Measurements from ENCODE around the gene GOLM1.
"Not testable (repeated sequence)": the region's sequence is repeated elsewhere in the genome, so short reads cannot be mapped to it uniquely, and the experiment has no call there.

Gene GOLM1, protein sequence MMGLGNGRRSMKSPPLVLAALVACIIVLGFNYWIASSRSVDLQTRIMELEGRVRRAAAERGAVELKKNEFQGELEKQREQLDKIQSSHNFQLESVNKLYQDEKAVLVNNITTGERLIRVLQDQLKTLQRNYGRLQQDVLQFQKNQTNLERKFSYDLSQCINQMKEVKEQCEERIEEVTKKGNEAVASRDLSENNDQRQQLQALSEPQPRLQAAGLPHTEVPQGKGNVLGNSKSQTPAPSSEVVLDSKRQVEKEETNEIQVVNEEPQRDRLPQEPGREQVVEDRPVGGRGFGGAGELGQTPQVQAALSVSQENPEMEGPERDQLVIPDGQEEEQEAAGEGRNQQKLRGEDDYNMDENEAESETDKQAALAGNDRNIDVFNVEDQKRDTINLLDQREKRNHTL

DNA sequence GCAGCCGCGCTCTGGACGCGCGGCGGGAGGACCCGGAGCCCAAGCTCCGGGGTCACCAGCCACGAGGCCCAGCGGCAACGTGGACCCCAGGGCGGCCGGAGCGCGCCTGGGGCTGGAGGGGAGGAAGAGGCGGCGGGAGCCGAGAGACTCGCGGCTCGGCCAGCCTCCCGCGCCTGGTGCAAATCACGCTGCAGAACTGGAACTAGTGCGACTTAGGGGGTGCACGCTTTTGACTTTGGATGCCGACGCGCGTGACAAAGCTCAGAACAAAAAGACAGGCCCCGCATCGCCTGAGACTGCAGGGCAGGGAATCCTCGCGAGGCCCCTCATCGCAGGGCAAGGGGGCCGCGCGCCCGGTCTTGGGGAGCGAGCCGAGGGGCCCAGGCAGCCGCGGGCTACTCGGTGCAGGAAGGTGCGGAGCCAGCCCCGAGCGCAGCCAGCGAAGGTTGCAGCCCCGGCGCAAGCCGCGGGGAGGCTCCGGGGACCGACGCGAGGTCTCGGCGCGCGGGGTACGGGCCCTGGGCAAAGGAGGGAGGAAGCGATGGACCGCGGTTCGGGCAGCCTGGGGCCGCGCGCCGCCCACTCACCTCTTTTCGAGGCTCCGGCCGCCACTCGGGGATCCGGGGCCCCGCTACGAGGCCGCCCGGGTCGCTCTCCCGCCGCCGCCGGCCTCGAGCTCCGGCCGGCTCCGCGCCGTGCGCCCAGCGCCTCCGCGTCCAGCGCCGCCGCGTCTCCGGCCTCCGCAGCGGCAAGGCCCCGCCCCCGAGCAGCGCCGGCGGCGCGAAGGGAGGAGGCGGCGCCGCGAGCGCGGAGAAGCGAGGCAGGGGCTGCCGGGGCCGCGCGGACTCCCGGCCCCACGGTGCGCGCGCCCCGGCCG is at the start of gene GOLM1:
GOLM1 (minus strand) TSS at position 735 of the 877 bp plus-strand sequence. CDS start 20,238 bp downstream, outside the sequence.
- H3K4me3 ChIP-seq, result peak within 1 kb of the TSS; percentile 57 to 80 (median 70)
- H3K27ac ChIP-seq, result peak within 1 kb of the TSS; percentile 12 to 89 (median 72)

DNA sequence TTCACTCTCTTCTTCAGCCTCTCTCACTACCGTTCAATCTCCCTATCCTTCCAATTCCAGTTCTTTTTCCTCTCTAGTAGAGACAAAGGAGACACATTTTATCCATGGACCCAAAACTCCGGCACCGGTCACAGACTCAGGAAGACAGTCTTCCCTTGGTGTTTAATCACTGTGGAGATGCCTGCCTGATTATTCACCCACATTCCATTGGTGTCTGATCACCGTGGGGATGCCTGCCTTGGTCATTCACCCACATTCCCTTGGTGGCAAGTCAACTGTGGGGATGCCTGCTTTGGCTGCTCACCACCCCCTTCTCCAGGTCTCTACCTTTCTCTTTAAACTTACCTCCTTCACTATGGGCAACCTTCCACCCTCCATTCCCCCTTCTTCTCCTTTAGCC is 47.3 kb upstream of the GOLM1 start:
- H3K27ac ChIP-seq, H3K4me3 ChIP-seq: not testable (repeated sequence)

DNA sequence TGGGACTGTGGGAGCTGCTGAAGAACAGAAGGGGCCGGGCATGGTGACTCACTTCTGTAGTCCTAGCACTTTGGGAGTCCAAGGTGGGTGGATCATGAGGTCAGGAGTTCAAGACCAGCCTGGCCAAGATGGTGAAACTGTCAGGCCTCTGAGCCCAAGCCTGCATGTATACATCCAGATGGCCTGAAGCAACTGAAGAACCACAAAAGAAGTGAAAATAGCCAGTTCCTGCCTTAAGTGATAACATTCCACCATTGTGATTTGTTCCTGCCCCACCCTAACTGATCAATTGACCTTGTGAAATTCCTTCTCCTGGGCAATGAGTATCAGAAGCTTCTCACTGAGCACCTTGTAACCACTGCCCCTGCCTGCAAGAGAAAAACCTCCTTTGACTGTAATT is 46.6 kb upstream of the GOLM1 start:
- not testable (repeated sequence) for H3K27ac ChIP-seq, H3K4me3 ChIP-seq

DNA sequence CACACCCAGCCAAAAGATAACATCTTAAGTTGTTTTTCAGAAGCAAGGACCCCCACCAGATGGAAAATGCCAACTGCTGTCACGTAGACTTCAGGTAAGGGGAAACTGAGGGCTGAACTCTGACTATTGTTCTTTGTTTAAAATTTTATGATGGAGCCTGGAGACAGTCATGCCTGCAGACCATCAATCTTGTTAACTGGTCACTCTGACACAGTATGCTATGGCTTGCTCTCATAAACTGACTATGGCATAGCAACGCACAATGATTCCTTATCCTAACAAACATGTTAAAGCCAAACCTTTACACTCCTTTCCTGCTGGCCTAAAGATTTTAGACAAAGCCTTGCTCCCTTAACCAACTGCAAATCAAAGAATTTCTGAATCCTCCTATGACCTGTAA is 43.6 kb upstream of the GOLM1 start:
- no peak overlapping the region for H3K4me3 ChIP-seq
- H3K27ac ChIP-seq, result no peak overlapping the region

DNA sequence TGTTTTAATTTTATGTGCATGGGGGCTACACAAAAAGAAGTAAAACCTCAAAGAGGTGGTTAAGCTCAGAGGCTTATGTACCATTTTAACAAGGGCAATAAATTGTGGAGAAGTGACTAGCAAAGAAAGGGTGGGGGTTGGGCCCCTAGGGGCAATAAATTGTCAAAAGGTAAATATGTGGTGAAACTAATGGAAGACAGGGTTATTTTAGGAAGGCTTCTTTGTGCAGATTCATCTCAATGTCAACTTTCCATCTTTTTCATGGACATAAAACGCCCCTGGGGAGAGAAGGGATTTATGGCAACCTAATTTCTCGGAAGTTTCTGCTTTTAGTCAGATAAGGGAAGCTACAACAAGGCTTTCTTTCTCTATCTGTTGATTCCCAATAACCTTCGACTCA is 42.5 kb upstream of the GOLM1 start:
- H3K27ac ChIP-seq, result no peak overlapping the region
- no peak overlapping the region for H3K4me3 ChIP-seq

DNA sequence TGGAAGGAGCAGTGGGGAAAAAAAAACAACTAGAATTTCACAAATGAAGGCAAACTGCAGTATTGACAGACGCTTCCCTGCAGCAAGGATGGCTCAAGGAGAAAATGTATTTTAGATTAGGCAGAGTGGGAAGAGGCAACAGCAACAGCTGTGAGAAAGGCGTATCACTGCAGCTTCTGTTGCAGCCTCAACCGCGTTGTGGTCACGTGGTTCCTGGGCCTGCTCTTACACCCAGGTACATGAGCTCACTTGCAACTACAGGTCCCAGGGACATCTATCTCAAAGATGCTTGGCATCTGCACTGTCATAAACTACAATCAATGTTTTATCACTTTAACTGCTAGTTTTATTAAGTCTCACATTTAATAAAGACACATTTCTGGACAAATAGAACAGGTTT is 36.0 kb upstream of the GOLM1 start:
- no peak overlapping the region for H3K27ac ChIP-seq
- H3K4me3 ChIP-seq, result no peak overlapping the region

DNA sequence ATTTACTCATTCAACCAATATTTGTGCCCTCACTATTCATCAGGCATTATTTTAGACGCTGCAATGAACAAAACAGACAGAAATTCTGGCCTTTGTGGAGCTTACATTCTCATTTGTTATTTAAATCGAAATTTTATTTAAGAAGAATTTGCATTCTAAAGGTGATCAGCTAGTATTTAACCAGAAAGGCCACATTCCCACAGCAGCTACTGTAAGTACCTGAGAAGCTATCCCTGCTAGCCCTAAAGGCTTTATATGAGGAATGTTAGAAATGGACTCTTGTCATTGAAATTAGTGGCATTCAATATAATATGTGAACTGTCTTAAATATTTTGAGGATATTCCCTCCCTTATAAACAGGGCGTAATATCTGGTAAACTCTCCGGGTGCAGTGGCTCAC is 35.0 kb upstream of the GOLM1 start:
- Histone ChIP-seq H3K27ac (no peak overlapping the region), H3K4me3 (no peak overlapping the region)

DNA sequence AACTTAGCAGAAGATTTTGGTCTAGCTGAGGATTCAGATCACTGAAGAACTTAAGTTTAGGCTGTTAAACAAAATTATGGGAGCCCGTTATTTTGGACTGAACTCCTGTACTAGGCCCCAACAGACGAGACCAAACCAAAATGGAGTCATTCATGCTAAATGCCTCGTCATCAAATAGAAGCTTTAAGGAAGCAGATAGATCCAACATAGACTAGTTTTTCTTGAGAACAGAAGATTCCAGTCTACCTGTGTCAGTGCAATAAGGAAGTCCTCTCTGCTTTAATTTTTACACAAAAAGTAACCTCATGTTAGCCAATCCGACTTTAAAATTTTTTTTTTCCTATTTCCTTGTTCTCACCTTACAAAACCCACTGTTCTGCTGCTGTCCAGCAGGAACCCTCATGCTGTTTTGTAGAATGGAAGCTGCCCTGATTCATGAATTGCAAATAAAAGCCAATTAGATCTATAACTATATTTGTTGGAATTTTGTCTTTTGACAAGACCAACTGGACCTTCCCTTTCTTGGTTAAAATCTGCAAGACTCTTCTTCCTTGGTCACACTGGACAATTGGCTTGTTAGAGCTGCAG is 29.0 kb upstream of the GOLM1 start:
- Histone ChIP-seq H3K4me3 (no peak overlapping the region), H3K27ac (no peak overlapping the region)

DNA sequence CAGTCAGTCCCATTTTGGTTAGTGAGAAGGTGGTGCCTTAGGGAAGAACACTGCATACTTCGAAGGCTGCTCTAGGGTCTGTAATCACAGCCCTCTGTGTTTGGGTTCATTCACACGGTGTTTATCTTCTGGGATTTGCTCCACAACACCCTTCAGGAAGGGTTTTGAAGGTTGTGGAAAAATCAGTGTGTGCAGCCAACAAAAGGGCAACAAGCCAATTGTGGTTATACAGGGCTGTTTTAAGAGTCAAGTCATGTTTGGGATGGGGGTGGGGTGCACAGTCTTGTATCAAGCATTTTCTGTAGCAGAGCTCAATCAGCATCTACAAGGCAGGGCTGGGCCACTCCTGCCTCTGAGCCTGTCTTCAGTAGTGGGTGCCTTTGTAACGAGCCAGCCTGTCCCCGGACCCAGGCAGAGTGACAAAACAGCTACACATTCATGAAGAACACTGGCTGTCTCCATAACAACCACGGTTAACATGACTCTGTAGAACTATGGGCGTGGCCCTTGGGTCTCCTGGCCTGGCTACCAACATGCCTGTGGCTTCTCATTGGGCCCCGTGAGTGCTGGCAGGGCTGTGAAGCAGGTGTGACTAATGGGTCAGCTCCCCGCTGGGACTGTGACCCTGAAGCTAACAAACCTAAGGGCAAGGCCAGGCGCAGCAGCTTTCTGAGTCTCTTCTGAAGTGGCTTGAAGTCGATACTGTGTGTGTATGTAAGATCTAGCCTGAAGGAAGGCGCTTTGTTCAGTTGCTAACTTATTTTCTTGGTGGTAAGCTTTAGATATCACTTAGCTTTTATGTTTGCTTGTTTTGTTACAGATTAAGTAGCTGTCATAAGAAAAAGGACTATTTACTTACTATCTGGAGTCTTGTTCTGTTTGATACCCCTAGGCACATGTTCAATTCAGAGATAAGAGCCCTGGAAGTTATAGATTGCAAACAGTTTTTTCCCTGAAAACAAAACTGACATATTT is 27.9 kb upstream of the GOLM1 start:
- H3K4me3 ChIP-seq, result no peak overlapping the region
- H3K27ac ChIP-seq, result no peak overlapping the region

DNA sequence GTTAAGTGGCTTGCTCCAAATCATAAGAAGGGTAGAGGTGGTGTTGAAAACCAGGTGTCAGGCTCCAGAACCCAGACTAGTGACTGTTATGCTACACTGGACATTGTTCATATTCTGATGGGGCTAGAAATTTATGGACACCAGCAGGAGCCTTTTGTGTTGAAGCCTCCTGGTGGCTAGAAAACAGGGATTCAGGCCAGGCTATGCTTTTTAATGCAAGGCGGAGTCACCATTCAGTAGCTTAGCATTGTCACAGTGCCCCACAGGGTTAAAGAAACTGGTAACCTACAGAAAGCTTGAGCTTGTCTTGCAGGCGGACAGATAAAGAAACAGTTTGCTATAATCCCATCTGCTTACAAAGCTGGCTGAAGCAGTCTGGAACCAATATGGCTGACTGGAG is 23.0 kb upstream of the GOLM1 start:
- Histone ChIP-seq H3K27ac (no peak overlapping the region), H3K4me3 (no peak overlapping the region)

DNA sequence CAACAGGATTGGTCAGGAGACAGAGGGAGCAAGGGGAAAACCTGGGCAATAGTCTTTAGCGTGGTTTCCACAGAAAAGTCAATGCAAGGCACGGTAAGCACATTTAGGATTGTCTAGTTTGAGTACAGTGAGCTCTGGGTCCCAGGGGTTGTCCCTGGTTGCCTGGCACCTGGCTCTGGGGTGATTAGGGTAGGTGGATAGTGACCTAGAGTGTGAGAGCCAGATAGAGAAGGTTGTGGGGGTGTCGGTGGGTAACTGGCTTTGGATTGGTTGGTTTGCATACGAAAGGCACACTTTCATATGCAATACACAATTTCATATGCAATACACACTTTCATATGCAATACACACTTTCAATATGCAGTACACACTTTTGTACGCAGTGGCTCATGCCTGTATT is 20.1 kb upstream of the GOLM1 start:
- no peak overlapping the region for H3K4me3 ChIP-seq
- no peak overlapping the region for H3K27ac ChIP-seq

DNA sequence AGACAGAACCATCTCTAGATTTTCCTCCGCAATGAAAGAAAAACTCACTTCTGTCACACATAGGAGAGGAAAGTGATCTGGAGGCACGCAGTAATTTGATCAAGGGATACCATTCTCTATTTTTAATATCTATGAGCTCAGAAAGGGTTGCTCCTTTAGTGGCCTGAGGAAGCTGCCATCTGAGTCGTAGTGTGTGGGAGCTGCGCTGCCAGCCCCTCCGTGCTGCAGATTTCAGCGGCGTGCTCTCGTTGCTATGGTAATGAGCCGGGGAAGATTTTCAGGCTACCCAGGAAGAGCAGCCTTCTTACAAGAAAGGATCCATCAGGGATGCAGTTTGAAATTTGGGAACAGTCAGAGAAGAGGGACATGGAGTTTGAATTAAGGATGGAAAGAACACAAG is 17.1 kb upstream of the GOLM1 start:
- Histone ChIP-seq H3K27ac (no peak overlapping the region), H3K4me3 (no peak overlapping the region)

DNA sequence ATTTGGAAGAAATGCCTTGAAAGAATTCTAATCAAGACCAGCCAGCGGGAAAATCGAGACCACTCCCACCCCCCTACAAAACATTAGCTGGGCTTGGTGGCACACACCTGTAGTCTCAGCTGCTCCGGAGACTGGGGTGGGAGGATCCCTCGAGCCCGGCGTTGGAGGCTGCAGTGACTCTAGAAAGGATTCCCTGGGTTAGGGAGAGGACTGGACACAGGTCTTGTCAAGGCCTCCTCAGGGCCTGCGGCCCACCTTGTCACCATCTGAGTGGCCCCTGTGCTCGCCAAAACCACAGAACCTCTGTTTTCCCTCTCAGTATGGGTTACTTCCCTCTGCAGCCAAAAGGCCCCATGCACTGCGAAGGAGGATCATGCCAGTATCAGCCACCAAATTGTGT is 16.5 kb upstream of the GOLM1 start:
- no peak overlapping the region for H3K27ac ChIP-seq
- no peak overlapping the region for H3K4me3 ChIP-seq

DNA sequence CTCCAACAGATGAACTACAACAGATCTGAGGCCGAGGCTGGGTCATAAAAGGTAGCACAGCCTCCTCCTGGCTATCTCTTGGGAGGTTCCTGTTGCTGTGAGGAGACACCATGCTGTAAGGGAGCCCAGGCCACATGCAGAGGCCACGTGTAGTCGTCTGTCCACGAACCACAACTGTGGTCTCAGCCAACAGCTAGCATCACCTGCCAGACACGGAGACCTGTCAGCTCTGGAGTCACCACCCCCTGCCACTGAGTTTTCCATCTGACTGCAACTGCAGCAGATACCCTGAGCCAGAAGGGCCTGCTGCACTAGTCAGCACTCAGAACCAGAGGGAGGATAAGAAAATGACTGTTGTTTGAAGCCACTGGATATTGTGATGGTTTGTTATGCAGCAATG is 12.7 kb upstream of the GOLM1 start:
- no peak overlapping the region for H3K27ac ChIP-seq

DNA sequence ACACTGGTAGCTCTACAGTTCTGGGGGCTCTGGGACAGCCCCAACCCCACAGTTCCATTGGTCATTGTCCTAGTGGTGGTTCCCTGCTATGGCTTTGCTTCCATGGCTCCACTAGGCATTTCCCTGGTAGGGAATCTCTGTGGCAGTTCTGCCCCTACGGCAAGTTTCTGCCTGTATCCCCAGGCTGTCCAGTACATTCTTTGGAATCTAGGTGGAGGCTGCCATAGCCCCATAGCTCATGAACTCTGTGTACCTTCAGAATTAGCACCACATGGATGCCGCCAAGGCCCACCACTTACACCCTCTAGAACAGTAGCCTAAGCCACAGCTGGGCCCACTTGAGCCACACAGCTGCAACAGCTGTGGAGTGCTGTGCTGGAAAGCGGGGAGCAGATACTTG is 3.3 kb upstream of the GOLM1 start:
- H3K4me3 ChIP-seq, result no peak overlapping the region
- no peak overlapping the region for H3K27ac ChIP-seq

More for the DNA sequence above, 12.7 kb upstream of the GOLM1 start:
- H3K4me3 ChIP-seq, result no peak overlapping the region

DNA sequence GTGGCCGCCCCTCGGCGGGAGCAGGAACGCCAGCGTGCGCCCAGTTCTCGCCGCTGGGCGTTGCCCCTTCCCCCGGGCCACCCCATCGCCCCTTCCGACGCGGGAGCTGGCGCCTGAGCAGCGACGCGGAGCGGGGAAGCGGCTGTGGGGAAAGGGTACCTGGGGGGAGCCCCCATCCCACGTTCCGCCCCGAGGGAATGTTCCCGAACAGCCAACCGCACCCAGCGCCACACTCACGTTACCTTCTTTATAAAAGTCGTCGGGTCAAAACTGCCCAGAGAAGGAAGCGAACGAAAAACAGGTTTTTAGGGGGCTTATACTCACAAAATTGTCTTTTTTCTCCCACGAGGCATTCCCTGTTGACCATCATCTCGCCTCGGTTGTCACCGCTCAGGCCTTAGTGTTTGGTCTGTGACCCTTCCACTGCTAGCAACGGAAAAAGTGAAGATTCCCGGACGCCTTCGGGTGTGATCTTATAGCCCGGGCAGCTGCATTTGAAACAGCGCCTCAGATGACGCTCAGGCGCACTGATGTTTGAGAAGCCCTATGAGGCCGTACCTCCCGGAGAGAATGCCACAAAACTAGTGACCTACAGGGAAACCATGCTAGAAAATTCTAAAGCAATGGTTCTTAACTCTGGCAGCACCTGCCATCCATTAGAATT is 475 bp upstream of the GOLM1 start:
- H3K27ac ChIP-seq, result peak overlapping the region in 15 of 21 experiments; percentile 12 to 89 (median 81)

DNA sequence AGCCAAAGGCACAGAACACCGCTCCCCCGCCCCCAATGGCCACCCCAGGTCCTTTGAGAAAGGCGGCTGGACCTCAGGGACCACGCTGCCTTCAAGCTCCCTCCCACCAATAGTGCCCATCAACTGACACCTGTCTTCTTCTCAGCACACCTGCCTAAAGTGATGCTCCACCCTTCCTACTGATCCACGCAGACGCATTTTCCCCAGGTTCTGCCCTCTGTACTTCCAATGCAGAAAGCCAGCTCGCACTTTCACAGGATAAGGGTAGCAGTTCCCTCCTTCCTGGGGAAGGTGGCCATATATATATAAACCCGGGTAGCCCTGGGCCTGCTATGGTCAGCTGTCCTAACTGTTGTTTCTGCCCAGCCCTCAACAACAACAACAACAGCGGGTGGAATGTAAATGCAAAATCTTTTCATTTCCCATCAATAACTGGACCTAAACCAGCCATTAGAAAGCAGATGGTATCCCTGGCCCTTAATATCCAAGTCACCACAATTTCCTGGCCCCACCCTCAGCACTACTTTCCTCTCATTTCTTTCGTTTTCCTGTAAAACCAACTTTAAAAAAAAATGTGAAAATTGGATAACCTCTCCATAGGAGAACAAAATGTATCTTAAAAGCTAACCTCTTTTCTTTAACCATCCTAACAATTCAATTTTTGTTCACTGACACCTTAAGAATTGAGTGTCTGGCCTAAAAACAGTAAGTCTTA is 1.7 kb downstream of the GOLM1 start:
- Histone ChIP-seq H3K27ac (no peak overlapping the region), H3K4me3 (no peak overlapping the region)

More for the DNA sequence above, 475 bp upstream of the GOLM1 start:
- peak overlapping the region; percentile 57 to 80 (median 70) for H3K4me3 ChIP-seq

DNA sequence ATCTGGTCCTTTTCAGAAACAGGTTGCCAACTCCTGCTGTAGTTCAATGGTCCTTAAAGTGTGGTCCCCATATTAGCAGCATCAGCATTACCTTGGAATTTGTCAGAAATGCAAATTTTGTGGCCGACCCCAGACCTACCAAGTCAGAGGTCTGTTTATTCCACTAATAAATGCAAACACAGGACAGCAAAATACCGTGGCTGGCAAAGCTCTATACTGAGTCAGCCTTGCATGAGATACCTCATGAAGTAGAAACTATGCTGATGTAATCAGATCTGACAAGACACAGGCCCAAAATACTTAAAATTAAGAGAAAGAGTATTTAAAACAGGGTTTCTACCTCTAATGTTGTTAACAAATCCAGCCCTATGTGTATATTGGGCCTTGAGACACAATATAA is 3.0 kb downstream of the GOLM1 start:
- Histone ChIP-seq H3K4me3 (no peak overlapping the region), H3K27ac (no peak overlapping the region)
